ENCODE data around the gene MGMT. TPM values are rescaled to one million over a fixed set of nuclear protein-coding genes. Genes with fewer than 3 reads are reported as not detected.

Gene MGMT
- total and polyA plus RNA-seq, 9 donors = 13.2 to 28.5 (median 15.8) TPM

DNA sequence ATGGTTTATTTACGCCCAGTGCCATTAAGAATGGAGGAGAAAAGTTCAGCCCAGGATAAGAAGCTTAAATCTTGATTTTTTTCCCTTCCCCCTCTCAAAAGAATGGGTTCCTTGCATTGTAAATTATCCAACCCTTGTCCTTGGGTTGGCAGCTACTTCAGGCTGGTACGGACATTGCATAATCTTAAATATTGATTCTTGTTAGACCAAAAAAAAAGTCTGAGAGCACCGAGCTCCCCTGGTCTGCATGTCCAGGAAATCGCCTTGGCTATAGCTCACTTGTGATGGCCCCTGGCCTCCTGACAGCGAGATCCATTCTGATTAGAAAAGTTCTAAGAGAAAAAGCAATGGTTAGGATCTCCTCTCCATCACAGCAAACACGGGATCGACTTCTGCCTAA lies 345.4 kb downstream of the MGMT start:
- Histone ChIP-seq H3K4me3 (ENCODE audit: low read length) (no peak overlapping the region), H3K4me1 (ENCODE audit: control insufficient read depth, insufficient read depth, low read length) (no peaks in the 10 kb centered on the region), H3K36me3 (ENCODE audit: control insufficient read depth, insufficient read depth, low read length) (no peaks in the 10 kb centered on the region), H3K27ac (ENCODE audit: low read length) (no peak overlapping the region), H3K27me3 (ENCODE audit: control insufficient read depth, insufficient read depth, low read length) (peaks cover 5% of the 10 kb centered on the region), H3K9me3 (replicated peaks; ENCODE audit: control insufficient read depth, low read depth, low read length) (no peaks in the 10 kb centered on the region)
- WGBS (ENCODE audit: insufficient coverage) = 93% methylated on average over 5 of the region's 7 CpGs
- no peak for DNase-seq

DNA sequence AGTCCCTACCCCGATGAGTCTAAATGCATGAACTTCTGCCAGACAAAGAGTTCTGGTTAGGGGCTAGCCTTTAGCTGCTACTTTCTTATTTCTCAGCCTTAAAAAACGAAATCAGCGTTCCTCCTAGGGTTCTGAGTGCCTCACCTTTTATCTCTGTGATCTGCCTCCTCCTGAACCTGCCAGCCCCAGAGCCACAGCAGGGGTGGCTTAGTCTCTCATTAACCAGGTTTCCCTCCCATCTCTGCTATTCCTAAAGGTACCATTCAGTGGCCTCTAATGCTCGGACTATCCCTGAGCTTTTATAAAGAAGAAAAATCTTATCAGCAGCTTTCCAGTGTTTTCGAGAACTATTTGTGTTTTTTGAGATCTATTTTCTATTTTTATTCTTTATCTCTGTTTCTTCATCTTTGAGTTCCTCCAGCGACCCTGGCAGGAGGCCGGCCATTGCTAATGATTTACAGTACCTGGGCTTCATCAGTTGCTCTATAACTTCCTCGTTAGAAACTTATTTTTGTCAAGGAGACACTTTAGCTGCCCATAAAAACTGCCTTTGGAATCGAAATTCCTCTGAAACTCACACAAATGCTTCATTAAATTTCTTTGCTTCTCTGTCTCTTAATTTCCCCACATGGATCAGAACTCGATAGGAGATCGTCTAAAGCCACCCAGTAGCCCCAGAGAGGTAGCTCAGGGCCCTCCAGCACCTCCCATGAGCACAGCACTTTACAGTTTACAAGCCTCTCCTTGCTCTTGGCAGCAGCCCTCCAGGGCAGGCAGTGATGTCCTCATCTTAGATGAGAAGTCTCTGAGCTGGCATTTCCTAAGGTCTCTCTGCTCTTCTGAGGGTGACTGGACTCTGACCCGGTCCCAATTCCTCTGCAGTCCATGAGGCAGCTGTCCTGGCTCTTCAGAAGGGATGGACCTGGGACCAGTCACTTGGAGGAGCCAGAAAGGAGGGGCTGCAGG lies 347.9 kb downstream of the MGMT start:
- peaks cover 5% of the 10 kb centered on the region for H3K27me3 ChIP-seq (ENCODE audit: control insufficient read depth, insufficient read depth, low read length)

DNA sequence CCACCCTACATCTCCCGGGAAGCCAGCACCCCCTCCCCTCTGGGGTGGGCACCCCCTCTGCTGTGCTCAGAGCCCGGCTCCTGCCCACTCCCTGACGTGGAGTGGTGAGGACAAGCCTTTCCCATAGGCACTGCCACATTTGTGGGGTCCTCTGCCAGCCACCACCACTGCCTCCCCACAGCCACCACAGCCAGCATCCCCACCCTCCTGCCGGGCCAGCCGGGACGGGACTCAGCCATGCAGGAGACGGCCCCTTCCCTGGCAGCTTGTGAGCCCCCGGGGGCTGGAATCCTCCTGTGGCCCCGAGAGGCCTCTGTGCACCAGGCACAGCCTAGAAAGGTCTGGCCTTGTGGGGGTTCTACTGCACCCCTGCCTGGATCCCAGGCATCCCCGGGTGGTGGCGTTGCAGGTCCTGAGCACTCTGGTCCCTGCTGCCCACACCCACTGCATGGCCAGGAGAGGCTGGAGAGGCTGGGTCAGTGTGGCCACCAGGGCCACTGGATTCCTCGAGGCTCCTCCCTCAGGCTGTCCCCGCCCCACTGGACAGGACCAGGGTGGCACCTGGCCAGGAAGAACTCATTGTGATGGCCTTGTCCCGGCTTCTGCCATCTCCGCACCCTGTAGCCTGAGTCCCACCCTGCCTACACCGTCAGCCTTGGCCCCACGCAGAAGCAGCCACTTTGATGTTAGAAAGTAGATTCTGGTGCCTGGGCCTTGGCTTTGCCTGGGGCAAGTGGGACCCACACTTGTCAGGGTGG lies 349.0 kb downstream of the MGMT start:
- Histone ChIP-seq H3K27me3 (ENCODE audit: control insufficient read depth, insufficient read depth, low read length) (peaks cover 5% of the 10 kb centered on the region), H3K4me1 (ENCODE audit: control insufficient read depth, insufficient read depth, low read length) (no peaks in the 10 kb centered on the region), H3K9me3 (replicated peaks; ENCODE audit: control insufficient read depth, low read depth, low read length) (no peaks in the 10 kb centered on the region), H3K36me3 (ENCODE audit: control insufficient read depth, insufficient read depth, low read length) (no peaks in the 10 kb centered on the region), H3K27ac (ENCODE audit: low read length) (no peak overlapping the region), H3K4me3 (ENCODE audit: low read length) (no peak overlapping the region)
- no peak for DNase-seq
- 89% methylated on average over 16 of the region's 17 CpGs for WGBS (ENCODE audit: insufficient coverage)

More for the DNA sequence above, 347.9 kb downstream of the MGMT start:
- DNase-seq = no peak
- WGBS (ENCODE audit: insufficient coverage) = 56% methylated on average over 9 of the region's 12 CpGs
- no peaks in the 10 kb centered on the region for H3K9me3 ChIP-seq (replicated peaks; ENCODE audit: control insufficient read depth, low read depth, low read length)
- no peak overlapping the region for H3K4me3 ChIP-seq (ENCODE audit: low read length)
- H3K36me3 ChIP-seq (ENCODE audit: control insufficient read depth, insufficient read depth, low read length) = no peaks in the 10 kb centered on the region
- H3K4me1 ChIP-seq (ENCODE audit: control insufficient read depth, insufficient read depth, low read length) = no peaks in the 10 kb centered on the region
- no peak overlapping the region for H3K27ac ChIP-seq (ENCODE audit: low read length)

DNA sequence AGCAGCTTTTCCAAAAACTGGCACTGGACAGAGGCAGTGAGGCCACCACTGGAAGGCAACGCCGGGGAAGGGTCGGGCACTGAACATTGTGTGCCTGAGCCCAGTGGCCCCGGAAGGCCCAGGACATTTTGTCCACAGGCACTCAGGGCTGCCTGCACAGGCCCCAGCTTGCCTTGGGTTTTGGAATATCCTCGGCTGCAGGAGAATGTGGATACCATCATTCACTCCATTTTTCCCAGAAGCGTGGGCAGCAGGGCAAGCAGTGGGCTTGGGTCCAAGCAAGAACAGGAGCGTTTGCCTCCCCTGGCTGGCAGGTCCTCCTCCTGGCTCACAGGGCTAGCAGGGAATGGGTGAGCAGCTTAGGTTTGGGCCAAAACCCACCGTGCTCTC lies 349.6 kb downstream of the MGMT start:
- 89% methylated on average over 6 of the region's 8 CpGs for WGBS (ENCODE audit: insufficient coverage)
- DNase-seq = no peak
- H3K9me3 ChIP-seq (replicated peaks; ENCODE audit: control insufficient read depth, low read depth, low read length) = no peaks in the 10 kb centered on the region
- H3K36me3 ChIP-seq (ENCODE audit: control insufficient read depth, insufficient read depth, low read length) = no peaks in the 10 kb centered on the region
- no peaks in the 10 kb centered on the region for H3K4me1 ChIP-seq (ENCODE audit: control insufficient read depth, insufficient read depth, low read length)
- H3K4me3 ChIP-seq (ENCODE audit: low read length) = no peak overlapping the region
- H3K27me3 ChIP-seq (ENCODE audit: control insufficient read depth, insufficient read depth, low read length) = peaks cover 5% of the 10 kb centered on the region
- no peak overlapping the region for H3K27ac ChIP-seq (ENCODE audit: low read length)

Data from muscle of leg (tissue), 11 donors.